GM19324 (cell line): Measurements from ENCODE around the gene GOLIM4.
"Not testable (repeated sequence)": the region's sequence is repeated elsewhere in the genome, so short reads cannot be mapped to it uniquely, and the experiment has no call there.

Experiments
- ATAC-seq: cut with Tn5 transposase; IDR thresholded peaks from one replicate; pipeline ENCODE4 v1.9.1; 2021; ENCODE audit warnings: mild to moderate bottlenecking, moderate library complexity; ENCODE audit not compliant: unreplicated experiment, low FRiP score

The GOLIM4 gene, protein sequence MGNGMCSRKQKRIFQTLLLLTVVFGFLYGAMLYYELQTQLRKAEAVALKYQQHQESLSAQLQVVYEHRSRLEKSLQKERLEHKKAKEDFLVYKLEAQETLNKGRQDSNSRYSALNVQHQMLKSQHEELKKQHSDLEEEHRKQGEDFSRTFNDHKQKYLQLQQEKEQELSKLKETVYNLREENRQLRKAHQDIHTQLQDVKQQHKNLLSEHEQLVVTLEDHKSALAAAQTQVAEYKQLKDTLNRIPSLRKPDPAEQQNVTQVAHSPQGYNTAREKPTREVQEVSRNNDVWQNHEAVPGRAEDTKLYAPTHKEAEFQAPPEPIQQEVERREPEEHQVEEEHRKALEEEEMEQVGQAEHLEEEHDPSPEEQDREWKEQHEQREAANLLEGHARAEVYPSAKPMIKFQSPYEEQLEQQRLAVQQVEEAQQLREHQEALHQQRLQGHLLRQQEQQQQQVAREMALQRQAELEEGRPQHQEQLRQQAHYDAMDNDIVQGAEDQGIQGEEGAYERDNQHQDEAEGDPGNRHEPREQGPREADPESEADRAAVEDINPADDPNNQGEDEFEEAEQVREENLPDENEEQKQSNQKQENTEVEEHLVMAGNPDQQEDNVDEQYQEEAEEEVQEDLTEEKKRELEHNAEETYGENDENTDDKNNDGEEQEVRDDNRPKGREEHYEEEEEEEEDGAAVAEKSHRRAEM

DNA sequence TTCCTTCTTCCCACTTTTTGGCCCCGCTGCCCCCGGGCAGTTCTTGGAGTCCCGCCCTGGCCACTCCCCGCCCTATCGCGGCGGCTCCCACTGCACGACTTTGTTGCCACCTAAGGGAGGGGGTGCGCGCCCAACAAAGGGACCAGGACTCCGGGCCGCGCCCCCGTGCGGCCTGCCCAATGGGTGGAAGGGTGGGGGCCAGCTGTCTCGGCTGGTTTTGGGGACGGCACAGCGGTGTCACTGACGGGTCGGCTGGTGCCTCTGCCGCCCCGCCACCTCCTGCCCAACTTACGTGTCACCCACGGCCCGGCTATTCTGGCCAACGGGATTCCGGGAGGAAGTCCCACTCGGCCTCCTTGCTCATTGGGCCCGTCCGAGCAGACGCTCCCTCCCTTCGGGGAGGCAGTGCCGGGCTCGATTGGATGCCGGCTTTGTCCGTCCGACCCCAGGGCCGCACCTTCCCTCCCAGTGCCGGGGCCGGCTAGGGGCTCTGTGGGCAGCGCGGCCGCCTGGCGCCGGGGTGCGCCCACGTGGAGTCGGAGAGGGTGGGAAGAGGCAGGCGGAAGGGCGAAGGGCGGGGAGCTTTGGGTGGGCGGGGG is at the start of gene GOLIM4:
Gene GOLIM4, minus strand, starts transcription at position 314 of the 599 bp plus-strand sequence. CDS start 639 bp downstream, outside the sequence.
- ATAC-seq: peak; percentile 93

GRCh38 chr3:168141405-168141998 is 45.8 kb upstream of the GOLIM4 start:
- no peak for ATAC-seq

GRCh38 chr3:168139947-168140346 is 44.2 kb upstream of the GOLIM4 start:
- no peak for ATAC-seq

DNA sequence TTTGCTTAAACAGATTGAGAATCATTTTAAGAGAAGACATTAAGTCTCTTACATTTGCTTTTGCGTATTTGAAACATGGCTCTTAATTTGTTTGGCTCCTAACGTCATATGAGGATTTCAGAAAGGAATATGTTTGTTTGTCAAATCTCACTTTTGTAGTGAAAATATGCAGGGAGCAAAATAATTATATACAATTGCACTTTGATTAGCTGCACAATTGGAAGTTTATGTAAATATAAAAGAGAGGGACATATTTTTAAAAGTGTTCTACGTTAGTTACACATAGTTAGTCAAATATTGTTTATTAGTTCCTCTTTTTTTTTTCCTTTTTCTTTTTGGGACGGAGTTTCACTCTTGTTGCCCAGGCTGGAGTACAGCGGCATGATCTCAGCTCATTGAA is 42.7 kb upstream of the GOLIM4 start:
- no peak for ATAC-seq

DNA sequence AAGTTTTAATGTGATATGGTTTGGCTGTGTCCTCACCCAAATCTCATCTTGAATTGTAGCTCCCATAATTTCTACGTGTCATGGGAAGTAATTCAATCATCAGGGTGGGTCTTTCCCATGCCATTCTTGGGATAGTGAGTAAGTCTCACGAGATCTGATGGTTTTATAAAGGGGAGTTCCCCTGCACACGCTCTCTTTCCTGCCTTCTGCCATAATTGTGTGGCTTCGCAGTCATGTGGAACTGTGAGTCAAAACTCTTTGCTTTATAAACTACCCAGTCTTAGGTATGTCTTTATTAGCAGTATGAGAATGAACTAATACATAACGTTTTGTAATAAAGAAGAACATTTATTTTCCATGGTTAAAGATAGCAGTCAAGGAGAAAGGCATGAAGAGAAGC is 39.2 kb upstream of the GOLIM4 start:
- no peak for ATAC-seq

DNA sequence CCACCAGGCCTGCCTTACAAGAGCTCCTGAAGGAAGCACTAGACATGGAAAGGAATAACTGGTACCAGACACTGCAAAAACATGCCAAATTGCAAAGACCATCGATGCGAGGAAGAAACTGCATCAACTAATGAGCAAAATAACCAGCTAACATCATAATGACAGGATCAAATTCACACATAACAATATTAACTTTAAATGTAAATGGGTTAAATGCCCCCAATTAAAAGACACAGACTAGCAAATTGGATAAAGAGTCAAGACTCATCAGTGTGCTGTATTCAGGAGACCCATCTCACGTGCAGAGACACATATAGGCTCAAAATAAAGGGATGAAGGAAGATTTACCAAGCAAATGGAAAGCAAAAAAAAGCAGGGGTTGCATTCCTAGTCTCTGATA is 34.5 kb upstream of the GOLIM4 start:
- not testable (repeated sequence) for ATAC-seq

DNA sequence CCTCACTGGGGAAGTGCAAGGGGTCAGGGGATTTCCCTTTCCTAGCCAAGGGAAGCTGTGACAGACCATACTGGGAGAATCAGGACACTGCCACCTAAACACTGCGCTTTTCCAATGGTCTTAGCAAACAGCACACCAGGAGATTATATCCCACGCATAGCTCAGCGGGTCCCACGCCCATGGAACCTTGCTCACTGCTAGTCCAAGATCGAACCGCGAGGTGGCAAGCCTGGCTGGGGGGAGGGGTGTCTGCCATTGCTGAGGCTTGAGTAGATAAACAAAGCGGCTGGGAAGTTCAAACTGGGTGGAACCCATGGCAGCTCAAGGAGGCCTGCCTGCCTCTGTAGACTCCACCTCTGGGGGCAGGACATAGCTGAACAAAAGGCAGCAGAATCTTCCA is 32.7 kb upstream of the GOLIM4 start:
- ATAC-seq: not testable (repeated sequence)

- no peak for ATAC-seq
These were observed 31.7 kb upstream of the GOLIM4 start for GRCh38 chr3:168127466-168127865.

DNA sequence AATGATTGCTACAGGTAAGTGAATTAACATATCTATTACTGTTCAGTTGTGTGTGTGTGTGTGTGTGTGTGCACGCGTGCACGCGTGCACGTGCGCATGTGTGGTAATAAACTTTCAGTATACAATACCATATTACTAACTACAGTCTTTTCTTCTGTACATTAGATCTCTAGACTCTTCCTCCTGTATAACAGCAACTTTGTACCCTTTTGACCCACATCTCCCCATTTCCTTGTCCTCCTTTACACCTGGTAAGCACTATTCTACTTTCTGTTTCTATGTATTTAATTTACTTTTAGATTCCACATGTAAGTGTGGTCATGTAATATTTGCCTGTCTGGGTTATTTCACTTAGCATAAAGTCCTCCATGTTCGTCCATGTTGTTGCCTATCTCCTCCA is 29.1 kb upstream of the GOLIM4 start:
- no peak for ATAC-seq

- ATAC-seq: no peak
These were observed 28.6 kb upstream of the GOLIM4 start for GRCh38 chr3:168124291-168124690.

GRCh38 chr3:168123201-168124176 is 27.8 kb upstream of the GOLIM4 start:
- no peak for ATAC-seq

DNA sequence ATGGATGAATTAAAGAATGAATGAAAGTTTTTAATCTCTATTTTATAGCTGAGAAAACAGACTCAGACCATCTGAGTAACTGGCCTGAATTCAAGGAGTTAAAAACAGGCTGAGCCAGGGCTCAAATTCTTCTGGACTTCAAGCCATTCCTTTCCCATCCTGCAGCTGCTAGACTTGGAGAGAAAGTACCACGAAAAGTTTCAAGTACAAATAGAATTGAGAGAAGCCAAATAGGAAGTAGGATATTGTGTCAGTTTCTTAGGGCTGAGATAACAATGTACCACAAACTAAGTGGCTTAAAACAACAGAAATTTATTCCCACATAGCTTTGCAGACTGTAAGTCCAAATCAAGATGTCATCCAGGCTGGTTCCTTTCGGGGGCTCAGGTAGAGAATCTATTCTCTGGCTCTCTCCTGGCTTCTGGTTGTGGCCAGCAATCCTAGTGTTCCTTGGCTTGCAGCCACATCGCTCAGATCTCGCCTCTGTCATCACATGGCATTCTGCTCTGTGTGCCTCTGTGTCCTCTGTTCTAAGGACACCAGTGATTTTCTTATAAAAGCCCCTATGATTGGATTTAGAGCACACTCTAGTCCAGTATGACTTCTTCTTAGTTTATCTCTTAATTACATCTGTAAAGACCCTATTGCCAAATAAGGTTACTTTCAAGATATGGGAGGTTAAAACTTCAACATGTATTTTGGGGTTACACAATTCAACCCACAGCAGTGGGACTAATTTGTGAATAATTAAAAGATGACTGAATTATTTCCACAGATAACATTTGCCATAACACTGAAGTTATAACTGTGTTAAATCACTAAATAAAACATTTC is 25.7 kb upstream of the GOLIM4 start:
- no peak for ATAC-seq

DNA sequence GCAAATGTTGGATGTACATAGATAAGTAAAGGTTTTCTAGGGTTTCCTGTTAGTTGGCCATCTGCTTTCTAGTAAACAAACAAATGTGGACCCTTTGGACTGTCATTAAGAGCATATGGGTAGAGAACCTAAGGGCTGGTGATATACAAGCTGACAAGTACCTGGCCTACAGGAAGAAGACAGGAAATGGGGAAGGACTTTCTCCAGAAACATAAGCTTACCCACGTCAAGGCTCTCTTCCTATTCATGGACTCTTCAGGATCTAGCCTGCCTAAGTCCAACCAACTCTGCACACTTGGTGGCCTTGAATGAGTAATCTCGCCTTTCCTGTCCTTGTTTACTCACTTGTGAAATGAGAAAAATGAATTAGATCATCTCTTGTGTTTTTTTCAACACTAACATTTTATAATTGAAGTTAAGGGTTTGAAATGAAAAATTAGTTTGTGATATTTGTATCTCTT is 22.2 kb upstream of the GOLIM4 start:
- no peak for ATAC-seq

- no peak for ATAC-seq
These were observed 21.3 kb upstream of the GOLIM4 start for GRCh38 chr3:168117059-168117458.

- no peak for ATAC-seq
These were observed 20.6 kb upstream of the GOLIM4 start for GRCh38 chr3:168116279-168116678.

GRCh38 chr3:168113848-168114247 is 18.1 kb upstream of the GOLIM4 start:
- ATAC-seq: no peak

GRCh38 chr3:168112894-168113293 is 17.2 kb upstream of the GOLIM4 start:
- ATAC-seq: no peak

GRCh38 chr3:168104361-168104760 is 8.6 kb upstream of the GOLIM4 start:
- ATAC-seq: no peak
